GM12891 (cell line): ENCODE data around the gene ZNF69.

Experiments
- POLR2A ChIP-seq: IDR thresholded peaks from 2 replicates; pipeline ENCODE4 v1.6.1; 2011; ENCODE audit warnings: low read depth, low read length, control low read depth
- POLR2AphosphoS5 ChIP-seq: IDR thresholded peaks from 2 replicates; pipeline ENCODE4 v1.6.1; 2011; ENCODE audit warnings: low read depth, low read length, control low read depth

- TF ChIP-seq POLR2A (no peak), POLR2AphosphoS5 (no peak)
Observed at GRCh38 chr19:11860721-11861120, 26.9 kb upstream of the ZNF69 start.
